Suprapubic skin (tissue), 4 donors: ENCODE measurements around the gene RFC4.

Source experiments
- EP300 ChIP-seq: sonication (generic); formaldehyde crosslinking; IDR thresholded peaks from one replicate; pipeline ENCODE4 v1.6.1; 2017; ENCODE audit warnings: antibody characterized with exemption
- POLR2A ChIP-seq, 2 donors: fragments of 450-650 bp; IDR thresholded peaks; one replicate each; pipeline ENCODE4 v1.6.1; 2017; ENCODE audit warnings: antibody characterized with exemption in 2 of 2, mild to moderate bottlenecking in 2 of 2, moderate library complexity in 2 of 2
- POLR2AphosphoS5 ChIP-seq, 3 donors: sonication (generic); formaldehyde crosslinking; IDR thresholded peaks; one replicate each; pipeline ENCODE4 v1.6.1; 2017; ENCODE audit warnings: antibody characterized with exemption in 3 of 3
- TF ChIP-seq, protein P1 (sequence below), 2 donors: fragments of 200-600 bp in 1 of 2; fragments of 450-650 bp in 1 of 2; sonication (generic) in 1 of 2; IDR thresholded peaks; one replicate each; pipeline ENCODE4 v1.5.1; 2016 to 2019; ENCODE audit warnings: antibody characterized with exemption in 2 of 2, mild to moderate bottlenecking in 1 of 2, moderate library complexity in 1 of 2

DNA sequence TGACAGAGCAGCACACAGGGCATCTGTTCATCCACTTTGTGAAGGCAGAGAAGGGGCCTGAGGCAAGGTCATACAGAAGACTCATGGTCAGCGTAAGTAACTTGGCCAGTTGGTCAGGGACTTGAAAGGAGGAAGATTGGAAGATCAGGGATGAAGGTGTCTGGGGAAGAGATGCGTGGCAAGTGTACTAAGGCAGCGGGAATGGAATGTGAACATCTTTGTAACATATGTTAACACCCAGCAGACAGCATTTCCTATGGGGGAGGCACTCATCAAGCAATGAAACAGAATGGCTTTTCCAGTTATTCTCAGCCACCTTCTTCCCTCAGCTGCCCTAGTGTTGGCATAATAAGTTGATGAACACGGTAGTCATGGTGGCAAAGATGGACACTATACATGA, 7.8 kb upstream of the RFC4 start:
- TF ChIP-seq POLR2A (IDR thresholded peaks at IDR 0.05): no peak
- TF ChIP-seq, protein P1, sequence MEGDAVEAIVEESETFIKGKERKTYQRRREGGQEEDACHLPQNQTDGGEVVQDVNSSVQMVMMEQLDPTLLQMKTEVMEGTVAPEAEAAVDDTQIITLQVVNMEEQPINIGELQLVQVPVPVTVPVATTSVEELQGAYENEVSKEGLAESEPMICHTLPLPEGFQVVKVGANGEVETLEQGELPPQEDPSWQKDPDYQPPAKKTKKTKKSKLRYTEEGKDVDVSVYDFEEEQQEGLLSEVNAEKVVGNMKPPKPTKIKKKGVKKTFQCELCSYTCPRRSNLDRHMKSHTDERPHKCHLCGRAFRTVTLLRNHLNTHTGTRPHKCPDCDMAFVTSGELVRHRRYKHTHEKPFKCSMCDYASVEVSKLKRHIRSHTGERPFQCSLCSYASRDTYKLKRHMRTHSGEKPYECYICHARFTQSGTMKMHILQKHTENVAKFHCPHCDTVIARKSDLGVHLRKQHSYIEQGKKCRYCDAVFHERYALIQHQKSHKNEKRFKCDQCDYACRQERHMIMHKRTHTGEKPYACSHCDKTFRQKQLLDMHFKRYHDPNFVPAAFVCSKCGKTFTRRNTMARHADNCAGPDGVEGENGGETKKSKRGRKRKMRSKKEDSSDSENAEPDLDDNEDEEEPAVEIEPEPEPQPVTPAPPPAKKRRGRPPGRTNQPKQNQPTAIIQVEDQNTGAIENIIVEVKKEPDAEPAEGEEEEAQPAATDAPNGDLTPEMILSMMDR (IDR thresholded peaks at IDR 0.05): no peak
- no peak for TF ChIP-seq POLR2AphosphoS5 (IDR thresholded peaks at IDR 0.05)
- TF ChIP-seq EP300: no peak
